ENCODE measurements around the gene GID4. TPM values are rescaled to one million over a fixed set of nuclear protein-coding genes. Genes with fewer than 3 reads are reported as not detected.

Gene GID4
- total and polyA plus RNA-seq, 2 of the 13 experiments (the other 11 are each of a cell fraction or from before 2014, with no cell fraction given) = 4.3 to 6.1 TPM

DNA sequence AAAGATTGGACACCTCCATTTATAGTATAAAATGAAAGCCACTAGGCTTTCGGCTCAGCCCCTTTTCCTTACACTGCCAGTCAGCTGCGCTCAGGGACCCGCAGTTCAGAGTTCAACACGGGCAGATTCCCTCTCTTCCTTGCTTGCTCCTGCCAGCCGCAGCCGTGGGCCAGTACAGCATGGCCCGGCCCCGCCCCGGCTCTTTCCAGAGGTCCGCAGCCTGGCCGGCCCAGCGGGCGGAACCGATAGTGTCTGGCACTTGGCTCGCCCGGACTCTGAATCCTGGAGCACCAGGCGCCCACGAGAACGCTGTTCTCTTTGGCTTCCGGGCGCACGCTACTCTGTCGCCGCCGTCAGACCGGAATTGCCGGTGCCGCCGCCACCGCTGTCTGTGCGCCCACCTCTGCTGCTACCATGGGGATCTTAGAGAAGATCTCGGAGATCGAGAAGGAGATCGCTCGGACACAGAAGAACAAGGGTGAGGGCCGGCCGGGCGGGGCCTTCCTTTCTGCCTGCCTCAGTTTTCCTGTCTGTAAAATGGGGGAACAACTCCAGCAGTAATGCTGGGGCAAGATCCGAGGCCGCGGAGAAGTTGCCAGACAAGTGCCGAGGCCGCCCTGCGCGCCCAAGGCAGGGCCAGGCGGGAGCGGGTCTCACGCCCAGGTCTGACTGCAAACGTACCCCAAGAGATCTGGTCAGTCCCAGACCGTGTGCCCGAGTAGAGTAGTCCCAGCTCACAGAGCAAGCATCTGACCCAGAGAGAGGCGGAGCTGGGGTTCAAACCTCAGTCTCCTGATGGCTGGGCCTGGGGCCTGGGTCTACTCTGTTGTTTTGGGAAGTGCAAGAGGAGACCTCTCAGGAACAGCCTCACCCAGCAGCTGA lies 48.6 kb downstream of the GID4 start, which contains the start of gene DRG2 (continued):
- TF ChIP-seq, protein P1, sequence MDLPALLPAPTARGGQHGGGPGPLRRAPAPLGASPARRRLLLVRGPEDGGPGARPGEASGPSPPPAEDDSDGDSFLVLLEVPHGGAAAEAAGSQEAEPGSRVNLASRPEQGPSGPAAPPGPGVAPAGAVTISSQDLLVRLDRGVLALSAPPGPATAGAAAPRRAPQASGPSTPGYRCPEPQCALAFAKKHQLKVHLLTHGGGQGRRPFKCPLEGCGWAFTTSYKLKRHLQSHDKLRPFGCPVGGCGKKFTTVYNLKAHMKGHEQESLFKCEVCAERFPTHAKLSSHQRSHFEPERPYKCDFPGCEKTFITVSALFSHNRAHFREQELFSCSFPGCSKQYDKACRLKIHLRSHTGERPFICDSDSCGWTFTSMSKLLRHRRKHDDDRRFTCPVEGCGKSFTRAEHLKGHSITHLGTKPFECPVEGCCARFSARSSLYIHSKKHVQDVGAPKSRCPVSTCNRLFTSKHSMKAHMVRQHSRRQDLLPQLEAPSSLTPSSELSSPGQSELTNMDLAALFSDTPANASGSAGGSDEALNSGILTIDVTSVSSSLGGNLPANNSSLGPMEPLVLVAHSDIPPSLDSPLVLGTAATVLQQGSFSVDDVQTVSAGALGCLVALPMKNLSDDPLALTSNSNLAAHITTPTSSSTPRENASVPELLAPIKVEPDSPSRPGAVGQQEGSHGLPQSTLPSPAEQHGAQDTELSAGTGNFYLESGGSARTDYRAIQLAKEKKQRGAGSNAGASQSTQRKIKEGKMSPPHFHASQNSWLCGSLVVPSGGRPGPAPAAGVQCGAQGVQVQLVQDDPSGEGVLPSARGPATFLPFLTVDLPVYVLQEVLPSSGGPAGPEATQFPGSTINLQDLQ (CRISPR knock-in tag; IDR thresholded peaks at IDR 0.05) = 0 out of 2 replicates have a peak, but pooled peaks have one; percentile 80
- no peak for TF ChIP-seq ZNF780A (CRISPR knock-in tag; IDR thresholded peaks at IDR 0.05)
- TF ChIP-seq THYN1 (CRISPR knock-in tag; IDR thresholded peaks at IDR 0.05; ENCODE audit: borderline replicate concordance, low read depth) = no peak
- TF ChIP-seq HMG20B (CRISPR knock-in tag; conservative IDR thresholded peaks at IDR 0.05) = peak; percentile 83
- TF ChIP-seq, protein P2, sequence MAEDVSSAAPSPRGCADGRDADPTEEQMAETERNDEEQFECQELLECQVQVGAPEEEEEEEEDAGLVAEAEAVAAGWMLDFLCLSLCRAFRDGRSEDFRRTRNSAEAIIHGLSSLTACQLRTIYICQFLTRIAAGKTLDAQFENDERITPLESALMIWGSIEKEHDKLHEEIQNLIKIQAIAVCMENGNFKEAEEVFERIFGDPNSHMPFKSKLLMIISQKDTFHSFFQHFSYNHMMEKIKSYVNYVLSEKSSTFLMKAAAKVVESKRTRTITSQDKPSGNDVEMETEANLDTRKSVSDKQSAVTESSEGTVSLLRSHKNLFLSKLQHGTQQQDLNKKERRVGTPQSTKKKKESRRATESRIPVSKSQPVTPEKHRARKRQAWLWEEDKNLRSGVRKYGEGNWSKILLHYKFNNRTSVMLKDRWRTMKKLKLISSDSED (CRISPR knock-in tag; IDR thresholded peaks at IDR 0.05) = no peak
- TF ChIP-seq SYNCRIP (IDR thresholded peaks at IDR 0.05; ENCODE audit: insufficient read depth, low read depth, low read length) = no peak
- peak; percentile 87 for TF ChIP-seq ZFP90 (CRISPR knock-in tag; IDR thresholded peaks at IDR 0.05; ENCODE audit: borderline replicate concordance)
- peak; percentile 82 for TF ChIP-seq WIZ (CRISPR knock-in tag; IDR thresholded peaks at IDR 0.05)
- TF ChIP-seq ZNF678 (CRISPR knock-in tag; IDR thresholded peaks at IDR 0.05) = peak; percentile 87
- no peak; the same call in 1 of the 2 replicates for TF ChIP-seq ZNF460 (CRISPR knock-in tag; IDR thresholded peaks at IDR 0.05; ENCODE audit: borderline replicate concordance)
- TF ChIP-seq TEAD3 (CRISPR knock-in tag; optimal IDR thresholded peaks at IDR 0.05; ENCODE audit: borderline replicate concordance) = peak; percentile 84
- TF ChIP-seq ZNF607 (CRISPR knock-in tag; IDR thresholded peaks at IDR 0.05; ENCODE audit: borderline replicate concordance) = peak; percentile 71; the same call in 1 of the 2 replicates
- TF ChIP-seq, protein P3, sequence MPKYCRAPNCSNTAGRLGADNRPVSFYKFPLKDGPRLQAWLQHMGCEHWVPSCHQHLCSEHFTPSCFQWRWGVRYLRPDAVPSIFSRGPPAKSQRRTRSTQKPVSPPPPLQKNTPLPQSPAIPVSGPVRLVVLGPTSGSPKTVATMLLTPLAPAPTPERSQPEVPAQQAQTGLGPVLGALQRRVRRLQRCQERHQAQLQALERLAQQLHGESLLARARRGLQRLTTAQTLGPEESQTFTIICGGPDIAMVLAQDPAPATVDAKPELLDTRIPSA (CRISPR knock-in tag; IDR thresholded peaks at IDR 0.05; ENCODE audit: borderline replicate concordance) = peak; percentile 40; the same call in 1 of the 2 replicates
- no peak; the same call in 1 of the 2 replicates for TF ChIP-seq ZNF83 (CRISPR knock-in tag; IDR thresholded peaks at IDR 0.05; ENCODE audit: borderline replicate concordance)
- TF ChIP-seq, protein P4, sequence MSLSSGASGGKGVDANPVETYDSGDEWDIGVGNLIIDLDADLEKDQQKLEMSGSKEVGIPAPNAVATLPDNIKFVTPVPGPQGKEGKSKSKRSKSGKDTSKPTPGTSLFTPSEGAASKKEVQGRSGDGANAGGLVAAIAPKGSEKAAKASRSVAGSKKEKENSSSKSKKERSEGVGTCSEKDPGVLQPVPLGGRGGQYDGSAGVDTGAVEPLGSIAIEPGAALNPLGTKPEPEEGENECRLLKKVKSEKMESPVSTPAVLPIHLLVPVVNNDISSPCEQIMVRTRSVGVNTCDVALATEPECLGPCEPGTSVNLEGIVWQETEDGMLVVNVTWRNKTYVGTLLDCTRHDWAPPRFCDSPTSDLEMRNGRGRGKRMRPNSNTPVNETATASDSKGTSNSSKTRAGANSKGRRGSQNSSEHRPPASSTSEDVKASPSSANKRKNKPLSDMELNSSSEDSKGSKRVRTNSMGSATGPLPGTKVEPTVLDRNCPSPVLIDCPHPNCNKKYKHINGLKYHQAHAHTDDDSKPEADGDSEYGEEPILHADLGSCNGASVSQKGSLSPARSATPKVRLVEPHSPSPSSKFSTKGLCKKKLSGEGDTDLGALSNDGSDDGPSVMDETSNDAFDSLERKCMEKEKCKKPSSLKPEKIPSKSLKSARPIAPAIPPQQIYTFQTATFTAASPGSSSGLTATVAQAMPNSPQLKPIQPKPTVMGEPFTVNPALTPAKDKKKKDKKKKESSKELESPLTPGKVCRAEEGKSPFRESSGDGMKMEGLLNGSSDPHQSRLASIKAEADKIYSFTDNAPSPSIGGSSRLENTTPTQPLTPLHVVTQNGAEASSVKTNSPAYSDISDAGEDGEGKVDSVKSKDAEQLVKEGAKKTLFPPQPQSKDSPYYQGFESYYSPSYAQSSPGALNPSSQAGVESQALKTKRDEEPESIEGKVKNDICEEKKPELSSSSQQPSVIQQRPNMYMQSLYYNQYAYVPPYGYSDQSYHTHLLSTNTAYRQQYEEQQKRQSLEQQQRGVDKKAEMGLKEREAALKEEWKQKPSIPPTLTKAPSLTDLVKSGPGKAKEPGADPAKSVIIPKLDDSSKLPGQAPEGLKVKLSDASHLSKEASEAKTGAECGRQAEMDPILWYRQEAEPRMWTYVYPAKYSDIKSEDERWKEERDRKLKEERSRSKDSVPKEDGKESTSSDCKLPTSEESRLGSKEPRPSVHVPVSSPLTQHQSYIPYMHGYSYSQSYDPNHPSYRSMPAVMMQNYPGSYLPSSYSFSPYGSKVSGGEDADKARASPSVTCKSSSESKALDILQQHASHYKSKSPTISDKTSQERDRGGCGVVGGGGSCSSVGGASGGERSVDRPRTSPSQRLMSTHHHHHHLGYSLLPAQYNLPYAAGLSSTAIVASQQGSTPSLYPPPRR (CRISPR knock-in tag; IDR thresholded peaks at IDR 0.05; ENCODE audit: borderline replicate concordance) = peak; percentile 77; the same call in 1 of the 2 replicates

Data from HepG2 (cell line).